Measurements from ENCODE around the gene GATA2.

GATA2 gene

GRCh38 chr3:128480717-128481437 is 12.1 kb downstream of the GATA2 start:
- intact Hi-C loops (cut with micrococcal nuclease), result no loop called here
- no peaks in the 10 kb centered on the region for H3K36me3 Mint-ChIP-seq (ENCODE audit: low read depth)
- H3K4me3 Mint-ChIP-seq, result no peak overlapping the region
- peaks cover 22% of the 10 kb centered on the region for H3K4me1 Mint-ChIP-seq (ENCODE audit: low read depth)
- peaks cover 76% of the 10 kb centered on the region for H3K27me3 Mint-ChIP-seq
- H3K9me3 Mint-ChIP-seq, result no peaks in the 10 kb centered on the region
- no peak overlapping the region for H3K27ac Mint-ChIP-seq

GRCh38 chr3:128480278-128480677 is 12.7 kb downstream of the GATA2 start:
- intact Hi-C loops (cut with micrococcal nuclease), result no loop called here
- Mint-ChIP-seq H3K27ac (no peak overlapping the region), H3K4me1 (ENCODE audit: low read depth) (peaks cover 22% of the 10 kb centered on the region), H3K36me3 (ENCODE audit: low read depth) (no peaks in the 10 kb centered on the region), H3K27me3 (peaks cover 70% of the 10 kb centered on the region), H3K9me3 (no peaks in the 10 kb centered on the region), H3K4me3 (no peak overlapping the region)

GRCh38 chr3:128479558-128480086 is 13.4 kb downstream of the GATA2 start:
- intact Hi-C loops (cut with micrococcal nuclease), result no loop called here
- Mint-ChIP-seq H3K9me3 (no peaks in the 10 kb centered on the region), H3K36me3 (ENCODE audit: low read depth) (no peaks in the 10 kb centered on the region), H3K27ac (no peak overlapping the region), H3K4me1 (ENCODE audit: low read depth) (peaks cover 22% of the 10 kb centered on the region), H3K27me3 (peaks cover 63% of the 10 kb centered on the region), H3K4me3 (no peak overlapping the region)

GRCh38 chr3:128478576-128479506 is 14.2 kb downstream of the GATA2 start:
- H3K27me3 Mint-ChIP-seq, result peaks cover 57% of the 10 kb centered on the region
- intact Hi-C loops (cut with micrococcal nuclease), result no loop called here

GRCh38 chr3:128476659-128477058 is 16.3 kb downstream of the GATA2 start:
- Mint-ChIP-seq H3K27ac (no peak overlapping the region), H3K4me3 (no peak overlapping the region), H3K9me3 (no peaks in the 10 kb centered on the region), H3K27me3 (peaks cover 40% of the 10 kb centered on the region), H3K36me3 (ENCODE audit: low read depth) (no peaks in the 10 kb centered on the region), H3K4me1 (ENCODE audit: low read depth) (no peaks in the 10 kb centered on the region)
- intact Hi-C loops (cut with micrococcal nuclease), result no loop called here

More at GRCh38 chr3:128478576-128479506, 14.2 kb downstream of the GATA2 start:
- Mint-ChIP-seq H3K9me3 (no peaks in the 10 kb centered on the region), H3K36me3 (ENCODE audit: low read depth) (no peaks in the 10 kb centered on the region), H3K4me3 (no peak overlapping the region), H3K27ac (no peak overlapping the region), H3K4me1 (ENCODE audit: low read depth) (peaks cover 15% of the 10 kb centered on the region)

- Mint-ChIP-seq H3K27me3 (peaks cover 32% of the 10 kb centered on the region), H3K9me3 (no peaks in the 10 kb centered on the region), H3K4me1 (ENCODE audit: low read depth) (no peaks in the 10 kb centered on the region), H3K27ac (no peak overlapping the region), H3K36me3 (ENCODE audit: low read depth) (no peaks in the 10 kb centered on the region), H3K4me3 (no peak overlapping the region)
- intact Hi-C loops (cut with micrococcal nuclease), result no loop called here
Measured at GRCh38 chr3:128475355-128475754, 17.6 kb downstream of the GATA2 start.

- H3K36me3 Mint-ChIP-seq (ENCODE audit: low read depth), result no peaks in the 10 kb centered on the region
- no peak overlapping the region for H3K27ac Mint-ChIP-seq
- H3K27me3 Mint-ChIP-seq, result peaks cover 20% of the 10 kb centered on the region
Measured at GRCh38 chr3:128473737-128474136, 19.3 kb downstream of the GATA2 start.

GRCh38 chr3:128473180-128473519 is 19.9 kb downstream of the GATA2 start:
- Mint-ChIP-seq H3K36me3 (ENCODE audit: low read depth) (no peaks in the 10 kb centered on the region), H3K27me3 (peaks cover 19% of the 10 kb centered on the region), H3K27ac (no peak overlapping the region), H3K4me1 (ENCODE audit: low read depth) (no peaks in the 10 kb centered on the region), H3K4me3 (no peak overlapping the region), H3K9me3 (no peaks in the 10 kb centered on the region)
- intact Hi-C loops (cut with micrococcal nuclease), result no loop called here

More at GRCh38 chr3:128473737-128474136, 19.3 kb downstream of the GATA2 start:
- H3K4me3 Mint-ChIP-seq, result no peak overlapping the region
- H3K4me1 Mint-ChIP-seq (ENCODE audit: low read depth), result no peaks in the 10 kb centered on the region
- H3K9me3 Mint-ChIP-seq, result no peaks in the 10 kb centered on the region
- intact Hi-C loops (cut with micrococcal nuclease), result no loop called here

GRCh38 chr3:128472449-128473179 is 20.4 kb downstream of the GATA2 start:
- no peak overlapping the region for H3K4me3 Mint-ChIP-seq
- no peaks in the 10 kb centered on the region for H3K4me1 Mint-ChIP-seq (ENCODE audit: low read depth)
- intact Hi-C loops (cut with micrococcal nuclease), result no loop called here
- H3K27ac Mint-ChIP-seq, result no peak overlapping the region
- no peaks in the 10 kb centered on the region for H3K9me3 Mint-ChIP-seq
- H3K36me3 Mint-ChIP-seq (ENCODE audit: low read depth), result no peaks in the 10 kb centered on the region
- H3K27me3 Mint-ChIP-seq, result peaks cover 15% of the 10 kb centered on the region

GRCh38 chr3:128471720-128472119 is 21.3 kb downstream of the GATA2 start:
- Mint-ChIP-seq H3K9me3 (no peaks in the 10 kb centered on the region), H3K4me1 (ENCODE audit: low read depth) (no peaks in the 10 kb centered on the region), H3K4me3 (no peak overlapping the region), H3K36me3 (ENCODE audit: low read depth) (no peaks in the 10 kb centered on the region), H3K27ac (no peak overlapping the region), H3K27me3 (peaks cover 17% of the 10 kb centered on the region)
- intact Hi-C loops (cut with micrococcal nuclease), result no loop called here

GRCh38 chr3:128471110-128471509 is 21.9 kb downstream of the GATA2 start:
- Mint-ChIP-seq H3K36me3 (ENCODE audit: low read depth) (no peaks in the 10 kb centered on the region), H3K27ac (no peak overlapping the region), H3K4me3 (no peak overlapping the region), H3K4me1 (ENCODE audit: low read depth) (no peaks in the 10 kb centered on the region), H3K9me3 (no peaks in the 10 kb centered on the region), H3K27me3 (peaks cover 20% of the 10 kb centered on the region)
- intact Hi-C loops (cut with micrococcal nuclease), result no loop called here

- Mint-ChIP-seq H3K9me3 (no peaks in the 10 kb centered on the region), H3K36me3 (ENCODE audit: low read depth) (no peaks in the 10 kb centered on the region), H3K4me3 (no peak overlapping the region), H3K27me3 (peaks cover 27% of the 10 kb centered on the region), H3K4me1 (ENCODE audit: low read depth) (no peaks in the 10 kb centered on the region), H3K27ac (no peak overlapping the region)
- intact Hi-C loops (cut with micrococcal nuclease), result no loop called here
Measured at GRCh38 chr3:128470134-128470899, 22.7 kb downstream of the GATA2 start.

- Mint-ChIP-seq H3K36me3 (ENCODE audit: low read depth) (no peaks in the 10 kb centered on the region), H3K4me3 (no peak overlapping the region), H3K4me1 (ENCODE audit: low read depth) (no peaks in the 10 kb centered on the region), H3K9me3 (no peaks in the 10 kb centered on the region), H3K27me3 (peaks cover 32% of the 10 kb centered on the region), H3K27ac (no peak overlapping the region)
- intact Hi-C loops (cut with micrococcal nuclease), result no loop called here
Measured at GRCh38 chr3:128469556-128469955, 23.4 kb downstream of the GATA2 start.
